ENCODE measurements around the gene WNT10A. TPM values are rescaled to one million over a fixed set of nuclear protein-coding genes. Genes with fewer than 3 reads are reported as not detected.

The WNT10A gene
- total RNA-seq, 1 donor, result not detected

- TF ChIP-seq, protein P1, sequence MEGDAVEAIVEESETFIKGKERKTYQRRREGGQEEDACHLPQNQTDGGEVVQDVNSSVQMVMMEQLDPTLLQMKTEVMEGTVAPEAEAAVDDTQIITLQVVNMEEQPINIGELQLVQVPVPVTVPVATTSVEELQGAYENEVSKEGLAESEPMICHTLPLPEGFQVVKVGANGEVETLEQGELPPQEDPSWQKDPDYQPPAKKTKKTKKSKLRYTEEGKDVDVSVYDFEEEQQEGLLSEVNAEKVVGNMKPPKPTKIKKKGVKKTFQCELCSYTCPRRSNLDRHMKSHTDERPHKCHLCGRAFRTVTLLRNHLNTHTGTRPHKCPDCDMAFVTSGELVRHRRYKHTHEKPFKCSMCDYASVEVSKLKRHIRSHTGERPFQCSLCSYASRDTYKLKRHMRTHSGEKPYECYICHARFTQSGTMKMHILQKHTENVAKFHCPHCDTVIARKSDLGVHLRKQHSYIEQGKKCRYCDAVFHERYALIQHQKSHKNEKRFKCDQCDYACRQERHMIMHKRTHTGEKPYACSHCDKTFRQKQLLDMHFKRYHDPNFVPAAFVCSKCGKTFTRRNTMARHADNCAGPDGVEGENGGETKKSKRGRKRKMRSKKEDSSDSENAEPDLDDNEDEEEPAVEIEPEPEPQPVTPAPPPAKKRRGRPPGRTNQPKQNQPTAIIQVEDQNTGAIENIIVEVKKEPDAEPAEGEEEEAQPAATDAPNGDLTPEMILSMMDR (IDR thresholded peaks at IDR 0.05; ENCODE audit: extremely low read depth, low read depth, low read length), result no peak
- Histone ChIP-seq H3K4me2 (ENCODE audit: insufficient read depth, low read length) (no peak overlapping the region), H3K36me3 (ENCODE audit: insufficient read depth, low read length) (no peaks in the 10 kb centered on the region), H4K20me1 (ENCODE audit: insufficient read depth, low read length) (peaks cover 10% of the 10 kb centered on the region), H3K79me2 (ENCODE audit: insufficient read depth, low read length) (no peaks in the 10 kb centered on the region), H3K27ac (ENCODE audit: low read depth, low read length) (no peak overlapping the region), H3K27me3 (ENCODE audit: insufficient read depth, low read length) (peaks cover 86% of the 10 kb centered on the region), H2AFZ (ENCODE audit: low read length) (no peak overlapping the region), H3K9me3 (ENCODE audit: low read depth, low read length) (no peaks in the 10 kb centered on the region), H3K4me1 (ENCODE audit: insufficient read depth, low read length) (no peaks in the 10 kb centered on the region), H3K4me3 (ENCODE audit: insufficient read depth, low read length) (no peak overlapping the region)
- DNase-seq (ENCODE audit: insufficient read length, low spot score, missing footprints), result no peak
Measured at GRCh38 chr2:218880859-218881594, 375 bp downstream of the WNT10A start.

- H3K36me3 ChIP-seq (ENCODE audit: insufficient read depth, low read length), result no peaks in the 10 kb centered on the region
- H3K79me2 ChIP-seq (ENCODE audit: insufficient read depth, low read length), result no peaks in the 10 kb centered on the region
- H3K4me3 ChIP-seq (ENCODE audit: insufficient read depth, low read length), result no peak overlapping the region
- no peak for DNase-seq (ENCODE audit: insufficient read length, low spot score, missing footprints)
- H3K4me1 ChIP-seq (ENCODE audit: insufficient read depth, low read length), result no peaks in the 10 kb centered on the region
- no peak overlapping the region for H2AFZ ChIP-seq (ENCODE audit: low read length)
- peaks cover 78% of the 10 kb centered on the region for H3K27me3 ChIP-seq (ENCODE audit: insufficient read depth, low read length)
- TF ChIP-seq, protein P1 (IDR thresholded peaks at IDR 0.05; ENCODE audit: extremely low read depth, low read depth, low read length), result no peak
- no peak overlapping the region for H3K4me2 ChIP-seq (ENCODE audit: insufficient read depth, low read length)
- no peaks in the 10 kb centered on the region for H3K9me3 ChIP-seq (ENCODE audit: low read depth, low read length)
- no peak overlapping the region for H3K27ac ChIP-seq (ENCODE audit: low read depth, low read length)
- H4K20me1 ChIP-seq (ENCODE audit: insufficient read depth, low read length), result peaks cover 3% of the 10 kb centered on the region
Measured at GRCh38 chr2:218881744-218882460, 1.2 kb downstream of the WNT10A start.

DNA sequence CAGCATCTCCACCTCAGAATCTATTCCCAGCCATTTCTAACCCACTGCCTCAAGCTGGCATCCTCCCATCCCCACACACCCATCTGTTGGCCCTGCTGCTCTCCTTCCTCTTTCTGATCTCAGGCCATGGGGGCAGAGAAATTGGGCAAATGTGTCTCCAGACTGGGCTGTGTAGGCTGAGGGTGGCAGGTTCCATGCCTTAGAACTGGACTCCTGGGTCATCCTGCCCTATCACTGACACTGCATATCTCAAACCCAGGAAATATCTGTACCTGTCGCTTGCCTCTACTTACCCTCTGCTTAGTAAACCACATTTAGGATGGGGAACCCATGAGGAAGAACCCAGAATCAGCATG is 1.8 kb downstream of the WNT10A start:
- H3K9me3 ChIP-seq (ENCODE audit: low read depth, low read length), result no peaks in the 10 kb centered on the region
- no peaks in the 10 kb centered on the region for H3K36me3 ChIP-seq (ENCODE audit: insufficient read depth, low read length)
- H3K27ac ChIP-seq (ENCODE audit: low read depth, low read length), result no peak overlapping the region
- peak; percentile 88 for DNase-seq (ENCODE audit: insufficient read length, low spot score, missing footprints)
- peaks cover 73% of the 10 kb centered on the region for H3K27me3 ChIP-seq (ENCODE audit: insufficient read depth, low read length)
- no peaks in the 10 kb centered on the region for H3K4me1 ChIP-seq (ENCODE audit: insufficient read depth, low read length)
- H3K4me3 ChIP-seq (ENCODE audit: insufficient read depth, low read length), result no peak overlapping the region
- no peaks in the 10 kb centered on the region for H3K79me2 ChIP-seq (ENCODE audit: insufficient read depth, low read length)
- no peak overlapping the region for H2AFZ ChIP-seq (ENCODE audit: low read length)
- no peaks in the 10 kb centered on the region for H4K20me1 ChIP-seq (ENCODE audit: insufficient read depth, low read length)
- H3K4me2 ChIP-seq (ENCODE audit: insufficient read depth, low read length), result no peak overlapping the region
- TF ChIP-seq, protein P1 (IDR thresholded peaks at IDR 0.05; ENCODE audit: extremely low read depth, low read depth, low read length), result no peak

DNA sequence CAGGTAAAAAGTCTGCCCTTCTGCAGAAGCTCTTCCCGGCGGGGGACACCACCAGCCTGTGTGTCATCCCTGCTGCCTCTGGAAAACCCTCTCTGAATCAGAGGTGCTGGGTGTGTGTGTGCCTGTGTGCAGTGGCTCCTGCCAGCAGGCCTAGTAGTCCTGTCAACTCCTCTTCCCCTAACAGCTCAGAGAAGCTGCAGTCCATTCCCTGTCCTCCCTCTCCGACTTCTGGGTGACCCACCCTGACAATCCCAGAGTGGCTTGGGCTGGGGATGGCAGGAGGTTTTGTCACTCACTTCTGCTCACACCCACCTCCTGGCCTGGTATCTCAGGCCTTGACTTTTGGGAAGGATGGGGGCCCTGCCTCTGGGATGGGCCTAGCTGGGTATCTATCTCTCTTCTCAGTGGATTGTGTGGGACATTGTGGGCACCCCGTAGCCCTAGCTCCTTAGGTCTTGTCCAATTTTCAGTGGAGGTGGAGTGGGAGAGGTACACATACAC is 2.3 kb downstream of the WNT10A start:
- H3K27ac ChIP-seq (ENCODE audit: low read depth, low read length), result no peak overlapping the region
- H3K4me2 ChIP-seq (ENCODE audit: insufficient read depth, low read length), result no peak overlapping the region
- no peaks in the 10 kb centered on the region for H3K36me3 ChIP-seq (ENCODE audit: insufficient read depth, low read length)
- no peaks in the 10 kb centered on the region for H3K79me2 ChIP-seq (ENCODE audit: insufficient read depth, low read length)
- TF ChIP-seq, protein P1 (IDR thresholded peaks at IDR 0.05; ENCODE audit: extremely low read depth, low read depth, low read length), result no peak
- H3K9me3 ChIP-seq (ENCODE audit: low read depth, low read length), result no peaks in the 10 kb centered on the region
- peak; percentile 90 for DNase-seq (ENCODE audit: insufficient read length, low spot score, missing footprints)
- H3K4me1 ChIP-seq (ENCODE audit: insufficient read depth, low read length), result no peaks in the 10 kb centered on the region
- H4K20me1 ChIP-seq (ENCODE audit: insufficient read depth, low read length), result no peaks in the 10 kb centered on the region
- H2AFZ ChIP-seq (ENCODE audit: low read length), result no peak overlapping the region
- peaks cover 74% of the 10 kb centered on the region for H3K27me3 ChIP-seq (ENCODE audit: insufficient read depth, low read length)
- no peak overlapping the region for H3K4me3 ChIP-seq (ENCODE audit: insufficient read depth, low read length)

Measured in osteoblast (primary cell).